ENCODE measurements around the gene CERK.

CERK gene, protein sequence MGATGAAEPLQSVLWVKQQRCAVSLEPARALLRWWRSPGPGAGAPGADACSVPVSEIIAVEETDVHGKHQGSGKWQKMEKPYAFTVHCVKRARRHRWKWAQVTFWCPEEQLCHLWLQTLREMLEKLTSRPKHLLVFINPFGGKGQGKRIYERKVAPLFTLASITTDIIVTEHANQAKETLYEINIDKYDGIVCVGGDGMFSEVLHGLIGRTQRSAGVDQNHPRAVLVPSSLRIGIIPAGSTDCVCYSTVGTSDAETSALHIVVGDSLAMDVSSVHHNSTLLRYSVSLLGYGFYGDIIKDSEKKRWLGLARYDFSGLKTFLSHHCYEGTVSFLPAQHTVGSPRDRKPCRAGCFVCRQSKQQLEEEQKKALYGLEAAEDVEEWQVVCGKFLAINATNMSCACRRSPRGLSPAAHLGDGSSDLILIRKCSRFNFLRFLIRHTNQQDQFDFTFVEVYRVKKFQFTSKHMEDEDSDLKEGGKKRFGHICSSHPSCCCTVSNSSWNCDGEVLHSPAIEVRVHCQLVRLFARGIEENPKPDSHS

GRCh38 chr22:46737976-46738646 lies at the start of gene CERK:
Gene CERK, minus strand, starts transcription at chr22:46738252. Its CDS starts 104 bp downstream, at chr22:46738148.
- no peak for TF ChIP-seq GATA3 (IDR thresholded peaks at IDR 0.05; ENCODE audit: low read depth, low read length)
- TF ChIP-seq GATA2 (IDR thresholded peaks at IDR 0.05; ENCODE audit: low read depth, low read length): no peak

DNA sequence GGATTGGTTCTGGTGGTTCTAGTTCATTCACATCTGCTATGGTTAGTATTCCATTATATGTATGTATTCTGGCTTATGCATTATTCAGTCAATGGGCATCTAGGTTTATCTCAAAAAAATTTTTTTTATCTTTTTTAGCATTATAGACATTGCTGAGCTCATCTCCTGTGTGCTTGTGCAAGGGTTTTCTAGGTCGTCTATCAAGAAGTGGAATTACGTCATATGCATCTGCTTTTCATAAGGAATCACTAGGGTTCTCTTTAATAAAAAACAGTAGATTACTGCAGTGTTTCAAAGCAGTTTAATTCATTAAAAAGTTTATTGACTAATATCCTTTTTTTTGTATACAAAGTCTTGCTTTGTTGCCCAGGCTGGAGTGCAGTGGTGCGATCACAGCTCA lies 45.7 kb upstream of the CERK start:
- TF ChIP-seq GATA2 (IDR thresholded peaks at IDR 0.05; ENCODE audit: low read depth, low read length): no peak
- TF ChIP-seq GATA3 (IDR thresholded peaks at IDR 0.05; ENCODE audit: low read depth, low read length): no peak

GRCh38 chr22:46781291-46781690 lies 43.2 kb upstream of the CERK start:
- TF ChIP-seq GATA2 (IDR thresholded peaks at IDR 0.05; ENCODE audit: low read depth, low read length): no peak
- no peak for TF ChIP-seq GATA3 (IDR thresholded peaks at IDR 0.05; ENCODE audit: low read depth, low read length)

- TF ChIP-seq GATA3 (IDR thresholded peaks at IDR 0.05; ENCODE audit: low read depth, low read length): no peak
- no peak for TF ChIP-seq GATA2 (IDR thresholded peaks at IDR 0.05; ENCODE audit: low read depth, low read length)
Observed at GRCh38 chr22:46780453-46780852, 42.4 kb upstream of the CERK start.

DNA sequence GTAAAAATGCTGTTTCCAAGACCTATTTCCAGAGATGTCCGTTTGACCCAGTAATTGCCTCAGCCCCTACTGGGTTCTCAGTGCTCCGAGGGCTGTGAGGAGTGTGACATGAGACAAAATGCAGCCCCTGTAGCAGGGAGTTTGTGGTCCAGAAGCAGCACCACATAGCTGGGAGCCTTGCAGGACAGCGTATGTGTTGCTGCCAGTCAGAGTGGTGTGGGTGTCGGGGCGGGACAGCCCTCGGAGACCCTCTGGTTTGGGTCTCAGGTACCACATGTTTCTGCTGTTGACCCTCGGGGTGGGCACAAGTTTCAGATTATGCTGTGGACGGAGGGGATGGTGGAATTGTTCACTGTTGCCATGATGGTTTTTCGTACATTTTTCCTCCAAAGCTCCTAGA lies 41.6 kb upstream of the CERK start:
- TF ChIP-seq GATA3 (IDR thresholded peaks at IDR 0.05; ENCODE audit: low read depth, low read length) (no peak), GATA2 (IDR thresholded peaks at IDR 0.05; ENCODE audit: low read depth, low read length) (no peak)

DNA sequence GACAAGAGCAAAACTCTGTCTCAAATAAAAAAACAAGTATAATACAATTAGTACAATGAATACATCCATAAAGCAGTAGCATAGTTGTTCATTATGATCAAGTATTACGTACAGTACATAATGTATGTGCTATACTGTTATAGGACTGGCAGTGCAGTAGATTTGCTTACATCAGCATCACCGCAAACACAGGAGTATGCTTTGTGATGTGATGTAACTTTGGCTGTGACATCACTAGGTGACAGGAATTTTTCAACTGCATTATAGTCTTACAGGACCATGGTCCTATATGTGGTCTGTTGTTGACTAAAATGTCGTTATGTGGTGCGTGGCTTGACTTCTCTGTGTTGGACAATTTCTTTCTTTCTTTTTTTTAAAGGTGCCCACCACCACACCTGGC lies 41.0 kb upstream of the CERK start:
- TF ChIP-seq GATA2 (IDR thresholded peaks at IDR 0.05; ENCODE audit: low read depth, low read length) (no peak), GATA3 (IDR thresholded peaks at IDR 0.05; ENCODE audit: low read depth, low read length) (no peak)

DNA sequence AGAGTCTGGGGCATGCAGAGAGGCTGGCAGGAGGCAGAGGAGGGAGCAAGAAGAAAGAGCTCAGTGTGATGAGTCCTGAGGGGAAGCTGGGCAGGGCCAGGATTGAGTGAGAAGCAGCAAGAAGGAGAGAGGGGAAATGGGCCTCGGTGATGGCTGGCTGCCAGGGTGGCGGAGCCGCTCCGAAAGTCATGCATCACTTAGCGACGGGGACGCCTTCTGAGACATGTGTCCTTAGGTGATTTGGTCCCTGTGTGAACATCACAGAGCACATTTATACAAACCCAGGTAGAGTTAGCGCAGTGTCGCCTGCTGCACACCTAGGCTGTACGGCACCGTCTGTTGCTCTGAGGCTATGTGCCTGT lies 39.5 kb upstream of the CERK start:
- TF ChIP-seq GATA3 (IDR thresholded peaks at IDR 0.05; ENCODE audit: low read depth, low read length): no peak
- no peak for TF ChIP-seq GATA2 (IDR thresholded peaks at IDR 0.05; ENCODE audit: low read depth, low read length)

GRCh38 chr22:46776876-46777608 lies 39.0 kb upstream of the CERK start:
- no peak for TF ChIP-seq GATA3 (IDR thresholded peaks at IDR 0.05; ENCODE audit: low read depth, low read length)
- no peak for TF ChIP-seq GATA2 (IDR thresholded peaks at IDR 0.05; ENCODE audit: low read depth, low read length)

DNA sequence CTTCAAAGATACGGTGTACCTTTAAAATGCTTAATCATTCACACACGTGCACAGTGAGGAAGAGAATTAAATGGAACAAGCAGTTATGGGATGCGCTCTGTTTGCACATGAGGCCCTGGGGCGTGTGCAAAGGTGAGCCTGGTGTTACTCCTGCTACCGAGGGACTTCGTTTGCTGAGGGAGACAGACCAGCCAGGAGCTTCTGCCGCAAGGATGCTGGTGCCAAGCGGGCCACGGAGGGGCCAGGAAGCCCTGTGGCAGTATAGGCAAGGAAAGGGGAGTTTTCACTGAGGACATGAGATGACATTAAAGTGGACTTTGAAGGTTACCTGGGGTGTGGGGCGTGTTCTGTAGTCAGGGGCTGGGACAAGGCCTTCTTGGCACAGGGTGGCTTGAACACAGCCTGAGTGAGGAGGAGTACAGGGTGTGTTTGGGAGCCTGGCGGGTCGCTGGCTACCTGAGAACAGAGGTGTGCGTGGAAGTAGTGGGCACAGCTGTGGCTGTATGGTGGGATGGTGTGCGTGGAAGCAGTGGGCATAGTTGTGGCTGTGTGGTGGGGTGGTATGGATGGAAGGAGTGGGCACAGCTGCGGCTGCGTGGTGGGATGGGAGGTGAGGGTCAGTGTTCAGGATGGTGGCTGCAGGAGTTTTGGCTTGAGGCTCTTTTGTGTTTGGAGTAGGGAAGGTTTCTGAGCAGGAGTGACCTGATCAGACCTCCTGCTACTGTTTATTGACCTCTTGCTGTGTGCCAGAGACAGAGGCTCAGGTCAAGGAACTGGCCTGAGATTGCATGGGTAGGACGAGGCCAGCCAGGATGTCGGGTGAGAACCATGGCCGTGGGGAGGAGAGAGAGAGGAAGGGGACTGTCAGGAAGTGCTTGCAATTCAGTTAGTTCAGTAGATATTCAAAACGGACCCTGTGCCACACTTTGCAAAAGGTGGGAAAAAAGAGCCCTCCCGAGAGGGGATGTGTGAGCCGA lies 38.1 kb upstream of the CERK start:
- TF ChIP-seq GATA2 (IDR thresholded peaks at IDR 0.05; ENCODE audit: low read depth, low read length) (no peak), GATA3 (IDR thresholded peaks at IDR 0.05; ENCODE audit: low read depth, low read length) (no peak)

- TF ChIP-seq GATA3 (IDR thresholded peaks at IDR 0.05; ENCODE audit: low read depth, low read length): no peak
- TF ChIP-seq GATA2 (IDR thresholded peaks at IDR 0.05; ENCODE audit: low read depth, low read length): no peak
Observed at GRCh38 chr22:46774980-46775849, 37.2 kb upstream of the CERK start.

GRCh38 chr22:46774253-46774979 lies 36.4 kb upstream of the CERK start:
- TF ChIP-seq GATA2 (IDR thresholded peaks at IDR 0.05; ENCODE audit: low read depth, low read length): no peak
- TF ChIP-seq GATA3 (IDR thresholded peaks at IDR 0.05; ENCODE audit: low read depth, low read length): no peak

GRCh38 chr22:46773076-46773475 lies 35.0 kb upstream of the CERK start:
- TF ChIP-seq GATA2 (IDR thresholded peaks at IDR 0.05; ENCODE audit: low read depth, low read length): no peak
- TF ChIP-seq GATA3 (IDR thresholded peaks at IDR 0.05; ENCODE audit: low read depth, low read length): no peak
